ENCODE measurements around the gene GDPD3. TPM values are rescaled to one million over a fixed set of nuclear protein-coding genes. Genes with fewer than 3 reads are reported as not detected.

Gene GDPD3
- total and polyA plus RNA-seq, 2 of the 13 experiments (the other 11 are each of a cell fraction or from before 2014, with no cell fraction given), result 18.7 to 20.6 TPM

DNA sequence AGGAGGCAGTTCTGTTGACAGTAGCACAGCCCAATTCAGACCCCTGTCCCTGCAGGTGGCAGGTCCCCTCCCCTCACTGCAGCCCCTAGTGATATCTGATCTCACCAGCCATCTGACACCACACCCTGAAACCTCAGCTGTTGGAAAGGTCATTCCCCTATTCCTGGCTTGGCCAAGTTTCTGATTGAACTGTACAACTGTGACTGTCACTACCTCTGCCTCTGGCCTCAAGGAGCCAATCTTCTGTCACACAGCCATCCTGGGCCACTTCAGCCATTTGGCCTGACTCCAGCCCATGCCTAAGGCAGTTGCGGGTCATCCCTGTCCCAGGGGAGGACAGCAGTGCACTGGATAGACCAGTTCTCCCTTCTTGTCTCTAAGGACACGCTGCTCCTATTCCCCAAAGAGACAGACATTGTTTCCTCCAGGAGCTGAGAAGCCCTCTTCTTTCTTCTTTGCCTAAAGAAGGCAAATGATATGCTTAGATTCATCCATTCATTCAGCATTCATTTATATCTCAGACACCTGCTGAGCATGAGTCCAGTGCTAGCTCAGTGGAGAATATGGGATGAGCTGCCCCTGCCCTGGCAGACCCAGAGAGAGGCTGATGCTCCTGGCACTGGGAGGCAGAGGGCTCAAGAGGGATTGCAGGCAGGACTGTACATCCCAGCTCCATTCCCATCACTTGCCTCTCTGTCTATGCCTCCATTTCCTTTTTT is 52.3 kb downstream of the GDPD3 start:
- CTCF ChIA-PET (ENCODE audit: low intra/inter-chr PET ratio, low total read pairs), result no interaction called here
- no TSS peak for BruUV-seq (replicated peaks)
- intact Hi-C loops (cut with micrococcal nuclease; ENCODE audit: unreplicated experiment) (no loop called here), in situ Hi-C loops (cut with HindIII; ENCODE audit: extremely low pct_ligation_motif_present, low pct_unique_long_range_greater_than_20kb) (no loop called here)
- H3K79me2 ChIP-seq (ENCODE audit: insufficient read depth, low read length), result peaks cover 23% of the 10 kb centered on the region
- H3K27ac ChIP-seq (ENCODE audit: extremely low read length, insufficient read depth, low read length), result peak overlapping the region; percentile 12
- FAIRE-seq, result no peak
- no peak for DNase-seq (ENCODE audit: low spot score)
- H3K9me3 ChIP-seq (ENCODE audit: low read length), result no peaks in the 10 kb centered on the region
- no peaks in the 10 kb centered on the region; a peak in 1 of 5 replicates for H3K27me3 ChIP-seq (ENCODE audit: control insufficient read depth in 1 of 2, insufficient read depth in 2 of 2, low read length in 2 of 2)
- POLR2A ChIA-PET, result no interaction called here
- H3K36me3 ChIP-seq (replicated peaks in 1 of 2; ENCODE audit: control insufficient read depth in 1 of 2, insufficient read depth in 2 of 2, low read length in 2 of 2), result peaks cover under 1% of the 10 kb centered on the region in 2 experiments; a peak in 1 of 5 replicates
- ATAC-seq, result no peak
- no peak overlapping the region for H3K4me2 ChIP-seq (ENCODE audit: low read depth, low read length)
- TF ChIP-seq MXI1 (IDR thresholded peaks at IDR 0.05; ENCODE audit: borderline replicate concordance, low read depth, low read length), result 0 out of 3 replicates have a peak, but pooled peaks have one; percentile 13
- no peak for TF ChIP-seq NKX3-1 (CRISPR knock-in tag; IDR thresholded peaks at IDR 0.05)
- H2AFZ ChIP-seq (ENCODE audit: low read length), result no peak overlapping the region
- no peak overlapping the region for H3K4me3 ChIP-seq (replicated peaks in 1 of 3; ENCODE audit: insufficient read depth in 1 of 3, low read depth in 2 of 3, low read length in 3 of 3)
- 93% methylated on average over 2 of the region's 2 CpGs for WGBS (ENCODE audit: low lambda C conversion rate)
- H3K9ac ChIP-seq (ENCODE audit: insufficient read depth, low read depth, low read length), result no peak overlapping the region
- H4K20me1 ChIP-seq (ENCODE audit: insufficient read depth, low read length), result peaks cover 4% of the 10 kb centered on the region; the same call in 1 of the 2 replicates
- peaks cover 11% of the 10 kb centered on the region for H3K4me1 ChIP-seq (ENCODE audit: insufficient read depth, low read length)

DNA sequence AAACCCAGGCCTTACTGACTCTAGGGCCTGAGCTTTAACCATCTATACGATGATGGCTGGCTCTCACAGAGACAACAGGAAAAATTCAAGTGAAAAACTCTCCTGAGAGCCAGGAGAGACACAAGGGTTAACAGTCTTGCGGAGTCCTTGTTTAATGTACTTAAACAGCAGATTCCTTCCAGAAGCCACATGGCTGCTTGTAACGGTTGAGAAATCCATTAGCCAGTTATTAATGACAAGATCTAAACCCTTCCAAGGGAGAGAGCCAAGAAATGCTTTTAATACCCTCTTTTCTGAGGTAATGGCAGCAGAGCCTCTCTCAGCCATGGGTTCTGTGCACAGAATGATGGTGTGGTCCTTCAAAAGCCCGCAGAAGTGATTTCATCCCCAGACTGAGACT is 53.0 kb downstream of the GDPD3 start:
- Histone ChIP-seq H4K20me1 (ENCODE audit: insufficient read depth, low read length) (no peaks in the 10 kb centered on the region), H3K9ac (ENCODE audit: insufficient read depth, low read depth, low read length) (no peak overlapping the region), H2AFZ (ENCODE audit: low read length) (no peak overlapping the region), H3K4me3 (replicated peaks in 1 of 3; ENCODE audit: insufficient read depth in 1 of 3, low read depth in 2 of 3, low read length in 3 of 3) (no peak overlapping the region), H3K4me2 (ENCODE audit: low read depth, low read length) (no peak overlapping the region), H3K27ac (ENCODE audit: extremely low read length, insufficient read depth, low read length) (no peak overlapping the region), H3K4me1 (ENCODE audit: insufficient read depth, low read length) (peaks cover 14% of the 10 kb centered on the region), H3K9me3 (ENCODE audit: low read length) (no peaks in the 10 kb centered on the region), H3K79me2 (ENCODE audit: insufficient read depth, low read length) (peaks cover 19% of the 10 kb centered on the region), H3K27me3 (ENCODE audit: control insufficient read depth in 1 of 2, insufficient read depth in 2 of 2, low read length in 2 of 2) (no peaks in the 10 kb centered on the region; a peak in 1 of 5 replicates), H3K36me3 (replicated peaks in 1 of 2; ENCODE audit: control insufficient read depth in 1 of 2, insufficient read depth in 2 of 2, low read length in 2 of 2) (no peaks in the 10 kb centered on the region)
- WGBS (ENCODE audit: low lambda C conversion rate), result 92% methylated on average over 4 of the region's 4 CpGs
- no TSS peak for BruUV-seq (replicated peaks)
- intact Hi-C loops (cut with micrococcal nuclease; ENCODE audit: unreplicated experiment) (no loop called here), in situ Hi-C loops (cut with HindIII; ENCODE audit: extremely low pct_ligation_motif_present, low pct_unique_long_range_greater_than_20kb) (no loop called here)
- ATAC-seq (no peak), FAIRE-seq (no peak), DNase-seq (ENCODE audit: low spot score) (no peak)
- TF ChIP-seq ZNF530 (CRISPR knock-in tag; IDR thresholded peaks at IDR 0.05; ENCODE audit: low read depth) (no peak), ZNF670 (CRISPR knock-in tag; IDR thresholded peaks at IDR 0.05; ENCODE audit: borderline replicate concordance) (no peak), RBFOX2 (IDR thresholded peaks at IDR 0.05; ENCODE audit: low read depth, low read length) (no peak), ZFAT (CRISPR knock-in tag; conservative IDR thresholded peaks at IDR 0.05) (no peak), HDAC6 (IDR thresholded peaks at IDR 0.05; ENCODE audit: low read depth, low read length) (no peak), KLF9 (CRISPR knock-in tag; IDR thresholded peaks at IDR 0.05; ENCODE audit: low read depth) (no peak), AKAP8 (CRISPR knock-in tag; IDR thresholded peaks at IDR 0.05) (no peak), ZNF546 (CRISPR knock-in tag; conservative IDR thresholded peaks at IDR 0.05) (no peak), TCF7 (IDR thresholded peaks at IDR 0.05; ENCODE audit: low read depth) (no peak), HNRNPLL (IDR thresholded peaks at IDR 0.05; ENCODE audit: low read depth, low read length, poor library complexity, severe bottlenecking) (no peak), ZNF615 (CRISPR knock-in tag; IDR thresholded peaks at IDR 0.05; ENCODE audit: borderline replicate concordance) (no peak), KLF11 (CRISPR knock-in tag; IDR thresholded peaks at IDR 0.05) (no peak)
- TF ChIP-seq, protein P1, sequence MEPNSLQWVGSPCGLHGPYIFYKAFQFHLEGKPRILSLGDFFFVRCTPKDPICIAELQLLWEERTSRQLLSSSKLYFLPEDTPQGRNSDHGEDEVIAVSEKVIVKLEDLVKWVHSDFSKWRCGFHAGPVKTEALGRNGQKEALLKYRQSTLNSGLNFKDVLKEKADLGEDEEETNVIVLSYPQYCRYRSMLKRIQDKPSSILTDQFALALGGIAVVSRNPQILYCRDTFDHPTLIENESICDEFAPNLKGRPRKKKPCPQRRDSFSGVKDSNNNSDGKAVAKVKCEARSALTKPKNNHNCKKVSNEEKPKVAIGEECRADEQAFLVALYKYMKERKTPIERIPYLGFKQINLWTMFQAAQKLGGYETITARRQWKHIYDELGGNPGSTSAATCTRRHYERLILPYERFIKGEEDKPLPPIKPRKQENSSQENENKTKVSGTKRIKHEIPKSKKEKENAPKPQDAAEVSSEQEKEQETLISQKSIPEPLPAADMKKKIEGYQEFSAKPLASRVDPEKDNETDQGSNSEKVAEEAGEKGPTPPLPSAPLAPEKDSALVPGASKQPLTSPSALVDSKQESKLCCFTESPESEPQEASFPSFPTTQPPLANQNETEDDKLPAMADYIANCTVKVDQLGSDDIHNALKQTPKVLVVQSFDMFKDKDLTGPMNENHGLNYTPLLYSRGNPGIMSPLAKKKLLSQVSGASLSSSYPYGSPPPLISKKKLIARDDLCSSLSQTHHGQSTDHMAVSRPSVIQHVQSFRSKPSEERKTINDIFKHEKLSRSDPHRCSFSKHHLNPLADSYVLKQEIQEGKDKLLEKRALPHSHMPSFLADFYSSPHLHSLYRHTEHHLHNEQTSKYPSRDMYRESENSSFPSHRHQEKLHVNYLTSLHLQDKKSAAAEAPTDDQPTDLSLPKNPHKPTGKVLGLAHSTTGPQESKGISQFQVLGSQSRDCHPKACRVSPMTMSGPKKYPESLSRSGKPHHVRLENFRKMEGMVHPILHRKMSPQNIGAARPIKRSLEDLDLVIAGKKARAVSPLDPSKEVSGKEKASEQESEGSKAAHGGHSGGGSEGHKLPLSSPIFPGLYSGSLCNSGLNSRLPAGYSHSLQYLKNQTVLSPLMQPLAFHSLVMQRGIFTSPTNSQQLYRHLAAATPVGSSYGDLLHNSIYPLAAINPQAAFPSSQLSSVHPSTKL (CRISPR knock-in tag; IDR thresholded peaks at IDR 0.05), result no peak
- CTCF ChIA-PET (ENCODE audit: low intra/inter-chr PET ratio, low total read pairs), result no interaction called here
- POLR2A ChIA-PET, result no interaction called here

Data from HepG2 (cell line).